ENCODE data around the gene PLCD1.

DNA sequence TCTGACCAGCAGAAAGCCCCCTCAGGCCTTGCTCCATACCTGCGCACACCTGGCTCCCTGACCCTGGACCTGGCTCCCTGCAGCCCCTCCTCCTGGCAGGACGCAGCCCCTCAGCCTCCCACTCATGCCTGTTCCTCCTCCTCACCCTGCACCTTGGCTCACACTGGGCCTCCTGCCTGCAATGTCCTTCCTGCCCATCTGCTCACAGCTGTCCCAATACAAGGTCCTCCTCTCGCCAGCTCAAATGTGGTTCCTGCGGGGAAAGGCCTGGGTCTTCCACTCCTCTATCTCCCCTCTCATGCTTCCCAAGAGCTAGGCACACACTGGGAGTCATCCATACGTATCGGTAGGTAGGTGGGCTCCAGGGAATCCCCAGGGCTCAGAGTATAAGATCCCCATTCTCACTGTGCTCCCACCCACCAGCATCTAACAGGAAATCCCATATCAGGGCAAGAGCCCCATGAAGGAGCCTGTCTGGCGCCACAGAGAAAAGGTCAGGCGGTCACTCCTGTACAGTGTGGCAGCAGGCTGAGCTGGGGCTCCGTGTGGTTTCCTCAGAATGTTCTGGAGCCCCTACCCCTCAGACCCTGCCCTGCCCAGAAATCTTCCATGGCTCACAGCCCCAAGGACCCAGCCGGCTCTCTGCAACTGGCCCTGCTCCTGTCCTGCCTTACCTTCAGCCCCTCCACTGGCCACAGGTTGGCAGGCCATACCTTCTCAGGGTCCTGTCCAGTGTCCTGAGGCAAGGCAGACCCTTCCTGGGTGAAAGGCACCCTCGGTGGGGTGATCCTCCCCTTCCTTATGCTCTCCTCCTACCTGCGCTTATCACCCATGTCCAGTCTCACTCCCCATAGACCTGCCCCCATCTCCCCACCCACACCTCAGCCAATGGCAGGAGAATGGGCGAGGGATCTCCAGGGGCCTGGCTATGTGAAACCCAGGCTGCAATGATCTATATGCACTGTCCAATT is 10.9 kb downstream of the PLCD1 start:
- TF ChIP-seq POLR2A (IDR thresholded peaks at IDR 0.05) (no peak), POLR2AphosphoS5 (IDR thresholded peaks at IDR 0.05) (no peak)
